Hematopoietic multipotent progenitor cell treated with erythropoietin and hydrocortisone succinate and interleukin-3 and kit ligand, for 15 days (in vitro differentiated cells): ENCODE measurements around the gene OGT.
"Not testable (repeated sequence)": the region's sequence is repeated elsewhere in the genome, so short reads cannot be mapped to it uniquely, and the experiment has no call there.

Source experiments
- DNase-seq: peaks from one replicate; pipeline ENCODE4 v3.0.0-alpha.2; 2015; ENCODE audit warnings: low spot score

Gene OGT

GRCh38 chrX:71540801-71541200, 7.9 kb downstream of the OGT start:
- DNase-seq = peak; percentile 27

- DNase-seq = no peak
Observed at GRCh38 chrX:71541210-71542022, 8.5 kb downstream of the OGT start.

GRCh38 chrX:71542411-71542810, 9.5 kb downstream of the OGT start:
- DNase-seq = no peak

- DNase-seq = no peak
Observed at GRCh38 chrX:71542825-71543224, 9.9 kb downstream of the OGT start.

- DNase-seq = no peak
Observed at GRCh38 chrX:71543316-71543715, 10.4 kb downstream of the OGT start.

GRCh38 chrX:71545364-71545763, 12.5 kb downstream of the OGT start:
- DNase-seq = no peak

GRCh38 chrX:71546879-71547278, 14.0 kb downstream of the OGT start:
- no peak for DNase-seq

GRCh38 chrX:71547339-71547738, 14.4 kb downstream of the OGT start:
- DNase-seq = no peak

GRCh38 chrX:71549986-71550385, 17.1 kb downstream of the OGT start:
- no peak for DNase-seq

GRCh38 chrX:71550578-71550977, 17.7 kb downstream of the OGT start:
- DNase-seq = no peak

- no peak for DNase-seq
Observed at GRCh38 chrX:71556036-71556435, 23.1 kb downstream of the OGT start.

- DNase-seq = no peak
Observed at GRCh38 chrX:71558920-71559319, 26.0 kb downstream of the OGT start.

GRCh38 chrX:71559773-71560172, 26.9 kb downstream of the OGT start:
- DNase-seq = not testable (repeated sequence)

- no peak for DNase-seq
Observed at GRCh38 chrX:71563921-71564320, 31.0 kb downstream of the OGT start.

GRCh38 chrX:71565474-71566041, 32.7 kb downstream of the OGT start:
- DNase-seq = peak; percentile 89

GRCh38 chrX:71571390-71571789, 38.5 kb downstream of the OGT start:
- DNase-seq = not testable (repeated sequence)

GRCh38 chrX:71573590-71573989, 40.7 kb downstream of the OGT start:
- no peak for DNase-seq

- no peak for DNase-seq
Observed at GRCh38 chrX:71577682-71578081, 44.8 kb downstream of the OGT start.

GRCh38 chrX:71578253-71579135, 45.6 kb downstream of the OGT start, which contains the start of gene GCNA:
Gene GCNA (plus strand): TSS chrX:71578437. CDS start chrX:71580822, 2,385 bp downstream.
- no peak for DNase-seq

- no peak for DNase-seq
Observed at GRCh38 chrX:71579136-71579989, 46.5 kb downstream of the OGT start.

GRCh38 chrX:71579990-71580380, 47.1 kb downstream of the OGT start:
- no peak for DNase-seq

GRCh38 chrX:71581210-71581609, 48.3 kb downstream of the OGT start:
- no peak for DNase-seq
